Measurements from ENCODE around the gene DUSP9.
A peak's percentile ranks its signal among the peaks of the same experiment; 100 is the strongest.

Gene DUSP9

DNA sequence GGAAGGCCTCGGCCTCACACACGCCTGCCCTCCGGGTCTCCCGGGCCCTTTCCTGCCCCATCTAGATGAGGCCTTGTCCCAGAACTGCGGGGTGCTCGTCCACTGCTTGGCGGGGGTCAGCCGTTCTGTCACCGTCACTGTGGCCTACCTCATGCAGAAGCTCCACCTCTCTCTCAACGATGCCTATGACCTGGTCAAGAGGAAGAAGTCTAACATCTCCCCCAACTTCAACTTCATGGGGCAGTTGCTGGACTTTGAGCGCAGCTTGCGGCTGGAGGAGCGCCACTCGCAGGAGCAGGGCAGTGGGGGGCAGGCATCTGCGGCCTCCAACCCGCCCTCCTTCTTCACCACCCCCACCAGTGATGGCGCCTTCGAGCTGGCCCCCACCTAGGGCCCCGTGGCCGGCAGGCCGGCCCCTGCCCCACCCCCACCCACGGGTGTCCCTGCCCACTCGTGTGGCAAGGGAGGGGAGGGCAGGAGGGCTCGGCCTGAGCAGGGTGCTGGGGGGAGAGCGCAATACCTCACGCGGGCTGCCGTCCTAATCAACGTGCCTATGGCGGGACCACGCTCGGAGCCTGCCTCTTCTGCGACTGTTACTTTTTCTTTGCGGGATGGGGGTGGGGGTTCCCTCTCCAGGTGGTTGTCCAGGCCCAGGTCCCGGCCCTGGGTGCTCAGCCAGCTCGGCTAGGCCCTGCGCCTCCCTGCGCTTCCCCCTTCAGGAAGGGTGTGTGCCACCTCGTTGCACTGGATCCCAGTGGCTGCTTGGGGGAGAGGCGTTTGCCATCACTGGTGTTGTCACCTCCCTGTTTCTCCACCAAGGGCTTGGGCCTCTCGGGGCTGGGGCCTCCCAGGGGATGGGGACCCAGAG, 3.1 kb downstream of the DUSP9 start:
- no peak for DNase-seq

GRCh38 chrX:153650959-153651358, 4.0 kb downstream of the DUSP9 start:
- no peak for DNase-seq

DNA sequence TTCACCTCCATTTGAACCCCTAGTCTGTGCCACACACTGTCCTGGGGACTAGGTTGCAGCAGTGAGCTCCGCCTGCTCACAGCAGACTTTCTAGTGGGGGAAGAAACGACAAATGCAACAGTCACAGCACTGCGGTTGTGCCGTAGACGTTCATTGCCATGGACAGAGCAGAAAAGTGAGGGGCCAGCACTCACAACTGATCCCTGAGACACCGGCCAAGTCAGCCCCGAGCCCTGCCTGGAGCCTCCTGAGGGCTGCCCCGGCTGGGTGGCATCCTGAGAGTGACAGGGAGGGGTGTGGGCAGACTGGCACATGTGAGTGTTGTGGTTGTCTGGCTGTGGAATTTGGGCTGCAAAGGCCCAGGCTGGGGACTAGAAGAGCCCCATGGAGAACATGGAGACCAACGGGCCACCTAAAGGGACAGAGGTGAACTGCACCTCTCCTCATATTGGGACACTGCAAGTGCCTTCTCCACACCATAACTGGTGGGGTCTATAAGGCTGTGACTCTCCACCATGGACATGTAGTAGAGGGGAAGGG, 4.6 kb downstream of the DUSP9 start:
- DNase-seq = no peak

DNA sequence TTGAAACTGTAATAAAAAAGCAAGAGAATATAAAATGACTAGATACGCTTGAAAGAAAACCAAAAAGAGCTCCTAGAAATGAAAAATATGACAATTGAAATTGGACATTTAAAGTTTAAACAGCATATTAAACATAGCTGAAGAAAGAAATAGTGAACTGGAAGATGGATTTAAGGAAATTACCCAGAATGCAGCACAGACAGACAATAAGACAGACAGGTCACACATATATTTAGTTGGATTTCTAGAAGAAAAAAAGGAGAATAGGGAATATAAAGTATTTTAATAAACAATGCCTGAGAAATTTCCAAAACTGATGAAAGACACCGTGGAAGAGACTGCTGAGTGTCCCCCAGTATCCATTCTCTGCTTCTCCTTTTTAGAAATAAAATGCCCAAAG, 6.6 kb downstream of the DUSP9 start:
- DNase-seq = no peak

GRCh38 chrX:153657161-153657560, 10.2 kb downstream of the DUSP9 start:
- DNase-seq = no peak

- no peak for DNase-seq
Measured at GRCh38 chrX:153659268-153659667, 12.3 kb downstream of the DUSP9 start.

GRCh38 chrX:153662266-153662665, 15.3 kb downstream of the DUSP9 start:
- DNase-seq = peak; percentile 29

- no peak for DNase-seq
Measured at GRCh38 chrX:153665726-153666306, 18.8 kb downstream of the DUSP9 start.

DNA sequence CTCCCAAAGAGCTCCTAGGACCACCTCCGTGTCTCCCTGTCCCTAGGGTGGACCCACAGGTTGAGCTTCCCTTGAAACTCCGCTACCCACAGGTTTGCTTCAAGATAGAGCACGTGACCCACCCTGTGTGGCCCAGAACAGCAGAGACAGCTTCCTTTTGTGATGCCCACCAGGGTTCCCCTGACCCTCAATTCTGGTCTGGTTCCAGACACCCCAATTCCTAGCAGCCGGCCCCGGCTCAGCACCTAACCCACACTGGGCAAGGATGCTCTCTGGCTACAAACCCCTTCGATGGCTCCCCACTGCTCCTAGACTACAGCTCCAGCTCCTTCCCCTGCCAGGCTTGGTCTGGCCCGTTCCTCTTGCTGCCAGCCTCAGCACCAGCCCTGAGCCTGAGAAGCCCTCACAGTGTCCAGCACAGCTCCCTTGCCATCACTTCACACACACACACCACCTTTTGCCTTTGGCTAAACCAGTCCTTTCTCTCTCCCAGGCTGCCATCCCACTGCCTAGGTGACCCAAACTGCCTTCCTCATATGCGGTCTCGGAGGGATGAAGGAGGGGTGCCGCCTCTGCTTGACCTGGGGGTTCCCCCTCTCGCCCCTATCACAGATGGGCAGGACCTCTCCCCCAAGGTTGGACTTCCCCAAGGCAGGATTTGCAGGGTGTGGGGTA, 20.4 kb downstream of the DUSP9 start:
- DNase-seq = no peak

DNA sequence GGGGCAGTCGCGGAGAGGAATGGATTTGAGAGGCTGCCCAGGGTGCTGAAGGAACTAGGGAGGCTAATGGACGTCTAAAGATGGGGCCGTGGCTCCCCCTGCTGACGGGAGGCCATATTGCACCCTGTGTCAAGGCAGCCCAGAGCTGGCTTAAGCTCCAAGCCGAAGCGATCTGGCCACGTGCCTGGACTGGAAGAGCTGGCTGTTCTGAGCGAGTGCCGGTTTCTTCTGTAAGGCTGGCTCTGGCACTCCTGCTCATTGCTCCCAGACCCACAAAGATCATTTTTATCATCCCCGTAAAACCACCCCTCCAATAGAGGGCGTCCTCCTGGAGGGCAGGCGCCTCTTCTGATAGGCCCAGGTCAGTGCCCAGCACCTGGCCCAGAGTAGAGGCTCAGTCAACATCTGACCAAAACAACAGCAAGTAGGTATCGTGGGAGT, 21.0 kb downstream of the DUSP9 start:
- peak; percentile 58 for DNase-seq

GRCh38 chrX:153668423-153669173, 21.6 kb downstream of the DUSP9 start:
- no peak for DNase-seq

- DNase-seq = no peak
Measured at GRCh38 chrX:153669174-153669890, 22.3 kb downstream of the DUSP9 start.

DNA sequence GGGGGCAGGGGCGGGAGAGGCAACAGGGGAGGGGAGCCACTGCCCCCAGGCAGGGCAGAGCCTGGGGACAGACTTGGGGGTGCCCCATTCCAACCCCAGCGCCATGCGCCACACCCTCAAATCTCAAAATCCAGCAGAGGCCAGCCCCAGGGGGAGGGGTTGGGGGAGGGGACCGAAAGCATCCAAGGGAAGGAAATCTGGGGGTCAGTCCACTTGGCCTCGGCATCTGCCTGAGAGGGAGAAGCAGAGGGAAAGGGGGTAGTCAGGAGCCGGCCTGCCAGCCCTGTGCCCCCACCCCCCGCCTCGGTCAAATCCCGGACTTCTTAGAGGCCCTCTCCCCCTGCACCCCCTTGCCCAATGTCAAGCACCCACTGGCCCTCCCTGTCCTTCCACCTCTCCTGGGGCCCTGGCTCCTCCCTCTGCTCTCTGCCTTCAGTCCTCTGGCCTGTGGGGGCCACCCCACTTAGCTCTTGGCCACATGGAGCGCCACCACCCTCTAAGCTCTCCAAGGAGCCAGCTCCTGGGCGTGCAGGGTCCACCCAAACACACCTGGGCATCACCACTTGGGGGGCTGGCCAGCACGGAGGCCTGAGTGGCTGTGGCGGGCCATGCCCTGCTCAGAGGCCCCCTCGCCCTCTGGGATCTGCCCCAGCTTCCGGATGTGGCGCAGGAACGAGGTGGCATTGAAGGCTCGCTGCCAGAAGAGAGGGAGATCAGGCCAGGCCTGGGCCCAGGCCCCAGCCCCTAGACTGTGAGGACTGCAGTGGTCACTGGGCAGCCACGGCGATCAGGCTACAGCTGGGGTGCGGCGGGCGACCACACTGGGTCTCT, 23.1 kb downstream of the DUSP9 start:
- DNase-seq = no peak

GRCh38 chrX:153670748-153671588, 24.0 kb downstream of the DUSP9 start:
- DNase-seq = no peak

DNA sequence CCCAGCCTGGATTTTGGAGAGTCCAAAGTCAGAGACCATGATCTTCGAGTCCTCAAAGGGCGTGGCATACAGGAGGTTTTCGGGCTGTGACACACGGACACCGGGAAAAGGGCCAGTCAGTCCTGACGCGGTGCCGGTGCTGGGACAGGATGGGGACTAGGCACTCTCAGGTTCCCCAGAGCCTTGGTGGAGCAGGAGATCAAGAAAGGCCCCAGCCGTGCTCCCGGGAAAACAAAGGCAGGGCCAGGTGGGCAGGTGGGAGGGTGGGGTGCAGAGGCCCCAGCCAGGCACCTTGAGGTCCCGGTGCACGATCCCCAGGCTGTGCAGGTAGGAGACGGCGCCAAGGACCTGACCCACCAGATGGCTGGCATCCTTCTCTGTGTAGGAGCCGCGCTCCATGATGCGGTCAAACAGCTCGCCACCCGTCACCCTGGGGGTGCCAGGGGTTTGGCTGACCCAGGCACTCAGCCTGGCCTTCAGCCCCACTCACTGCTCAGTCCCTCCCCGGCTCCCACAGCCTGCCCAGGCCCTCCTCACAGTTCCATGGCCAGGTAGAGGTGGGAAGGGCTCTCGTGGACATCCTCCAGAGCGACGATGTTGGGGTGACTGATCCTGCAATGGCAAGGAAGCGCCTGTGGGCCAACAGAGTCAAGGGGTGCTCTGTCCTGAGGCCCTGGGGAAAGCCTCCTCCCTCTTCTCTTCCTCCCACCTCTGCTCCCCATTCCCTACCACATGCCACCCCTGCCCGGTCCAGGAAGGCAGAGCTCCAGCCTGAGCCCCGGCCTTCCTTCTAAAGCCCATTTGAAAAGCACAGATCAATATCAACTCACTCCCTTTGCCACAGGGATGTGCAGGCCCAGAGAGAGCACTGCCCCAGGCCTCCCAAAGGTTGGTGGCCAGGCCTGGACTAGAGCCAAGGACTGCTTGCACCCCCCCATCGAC, 24.9 kb downstream of the DUSP9 start:
- DNase-seq = no peak

DNA sequence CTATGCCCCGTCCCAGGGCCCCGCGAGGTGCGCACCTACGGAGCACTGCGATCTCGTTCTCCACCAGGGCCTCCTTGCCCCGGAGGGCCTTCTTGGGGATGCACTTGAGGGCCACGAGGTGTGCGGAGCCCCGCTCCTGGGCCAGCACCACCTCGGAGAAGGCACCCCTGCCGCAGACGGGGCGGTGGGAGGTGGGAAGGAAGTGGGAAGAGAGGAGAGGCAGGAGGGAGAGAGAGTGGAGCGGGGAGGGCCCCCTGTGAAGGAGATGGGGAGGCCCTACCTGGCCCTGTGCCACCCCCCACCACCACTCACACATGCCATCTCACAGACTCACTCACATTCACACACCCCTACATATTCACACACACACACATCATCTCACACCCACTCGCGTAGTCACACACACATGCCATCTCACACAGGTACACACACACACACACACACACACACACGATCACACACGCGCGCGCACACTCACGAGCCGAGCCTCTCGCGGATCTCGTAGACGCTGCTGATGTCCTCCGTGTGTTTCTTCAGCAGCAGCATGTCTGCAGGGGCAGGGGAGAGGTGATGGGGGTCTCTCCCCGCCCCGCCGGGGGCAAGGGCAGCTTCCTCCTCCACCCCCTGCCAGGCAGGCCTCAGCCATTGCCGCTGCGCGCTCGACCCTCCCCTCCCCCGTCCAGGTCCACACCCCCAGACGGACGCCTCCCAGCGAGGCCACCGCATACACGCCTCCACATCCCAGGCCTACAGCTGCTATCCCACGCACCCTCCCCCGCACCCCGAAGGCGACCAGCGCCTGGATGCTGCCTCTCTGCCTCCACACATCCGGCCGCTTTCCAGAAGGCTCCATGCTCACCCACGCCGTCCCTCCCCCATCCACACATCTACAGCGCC, 25.8 kb downstream of the DUSP9 start:
- DNase-seq = no peak

GRCh38 chrX:153673428-153674218, 26.6 kb downstream of the DUSP9 start, which contains the start of gene PNCK:
Gene PNCK (minus strand): TSS chrX:153673813. CDS start chrX:153673076, 737 bp downstream.
- DNase-seq = no peak
